Body of pancreas (tissue), 4 donors: ENCODE results near the gene NOXO1. TPM values are rescaled to one million over a fixed set of nuclear protein-coding genes. Genes with fewer than 3 reads are reported as not detected.
A peak's percentile ranks its signal among the peaks of the same experiment; 100 is the strongest.

Source experiments
- ATAC-seq: fragments of 150-250 bp; one replicate; pipeline ENCODE4 v1.9.1; 2016
- DNase-seq, 4 donors: peaks; one replicate each; pipeline ENCODE4 v3.0.0-alpha.2; 2019
- H3K27ac ChIP-seq, 4 donors: fragments of 200-600 bp; sonication (generic); 1 replicate in 3 of 4; 2 replicates in 1 of 4; pipeline versions ENCODE4 v1.5.1 to v1.6.1; 2016 to 2019; ENCODE audit warnings: mild to moderate bottlenecking in 1 of 4, mixed read lengths in 1 of 4, moderate library complexity in 1 of 4
- H3K27me3 ChIP-seq, 2 donors: fragments of 200-600 bp; sonication (generic); one replicate each; pipeline ENCODE4 v1.6.0; 2016; ENCODE audit warnings: mild to moderate bottlenecking in 1 of 2
- H3K36me3 ChIP-seq, 2 donors: fragments of 200-600 bp; sonication (generic); replicated peaks in 1 of 2; 2 replicates each; pipeline ENCODE4 v1.5.1; 2016; ENCODE audit warnings: low read depth in 2 of 2; ENCODE audit not compliant: insufficient read depth in 1 of 2
- H3K4me1 ChIP-seq: fragments of 200-600 bp; sonication (generic); one replicate; pipeline ENCODE4 v1.6.0; 2016
- H3K4me3 ChIP-seq, 2 donors: fragments of 200-600 bp; sonication (generic); 1 replicate in 1 of 2; 2 replicates in 1 of 2; pipeline ENCODE4 v1.5.1; 2016 to 2019
- H3K9me3 ChIP-seq, 3 donors: fragments of 200-600 bp; sonication (generic); 1 replicate in 2 of 3; 2 replicates in 1 of 3; pipeline ENCODE4 v1.5.1; 2016
- CTCF ChIP-seq, 7 experiments: fragments of 450-650 bp in 4 of 7; fragments of 200-600 bp in 3 of 7; sonication (generic) in 3 of 7; IDR thresholded peaks; one replicate each; pipeline ENCODE4 v1.5.1; 2016 to 2019; ENCODE audit warnings: antibody characterized with exemption in 7 of 7
- POLR2A ChIP-seq, 3 donors: fragments of 450-650 bp; IDR thresholded peaks; one replicate each; pipeline ENCODE4 v1.6.1; 2016; ENCODE audit warnings: antibody characterized with exemption in 3 of 3, mild to moderate bottlenecking in 2 of 3
- WGBS, 2 donors: methylation state at CpG; one replicate each; pipeline ENCODE4 v1.1.5; 2017; 5-methylcytosine and 5-hydroxymethylcytosine counted together
- intact Hi-C: fragments of 100-400 bp; cut with DNase I; formaldehyde crosslinking; loops from one replicate; pipeline ENCODE4 v1.15.1; 2023
- total RNA-seq, 2 donors: library from RNA; depleted of rRNA; stranded (reverse); fragments of >200 nt; gene quantifications; one replicate each; pipeline ENCODE4 v1.1.0, GENCODE V29; 2016

The NOXO1 gene
- total RNA-seq, 2 donors from 2014 or later = not detected

GRCh38 chr16:1990351-1991134, 9.3 kb upstream of the NOXO1 start:
- intact Hi-C loops = no loop called here
- Histone ChIP-seq H3K27me3 (peaks cover 0 to 19% of the 10 kb centered on the region in 2 donors), H3K4me3 (no peak overlapping the region), H3K27ac (no peak overlapping the region), H3K4me1 (peaks cover 36% of the 10 kb centered on the region), H3K36me3 (peaks cover 0 to 2% of the 10 kb centered on the region in 2 donors), H3K9me3 (no peaks in the 10 kb centered on the region)
- peak in 3 of 4 donors; percentile 53 to 76 (median 66) for DNase-seq
- TF ChIP-seq CTCF (IDR thresholded peaks at IDR 0.05) = no peak
- TF ChIP-seq POLR2A (IDR thresholded peaks at IDR 0.05) = no peak
- no peak for ATAC-seq
- 5 to 19% methylated on average over 8 to 50 of the region's 50 CpGs for WGBS, 2 donors

- H3K4me1 ChIP-seq = peaks cover 41% of the 10 kb centered on the region
- no peak overlapping the region for H3K4me3 ChIP-seq
- intact Hi-C loops = no loop called here
- H3K27me3 ChIP-seq = peaks cover 0 to 19% of the 10 kb centered on the region in 2 donors
- ATAC-seq (no peak), DNase-seq (no peak)
- H3K36me3 ChIP-seq = peaks cover 0 to 2% of the 10 kb centered on the region in 2 donors
- no peak overlapping the region for H3K27ac ChIP-seq
- TF ChIP-seq POLR2A (IDR thresholded peaks at IDR 0.05) = no peak
- TF ChIP-seq CTCF (IDR thresholded peaks at IDR 0.05) = no peak
- 1 to 2% methylated on average over 9 to 15 of the region's 25 CpGs for WGBS, 2 donors
- no peaks in the 10 kb centered on the region for H3K9me3 ChIP-seq
Observed at GRCh38 chr16:1990101-1990350, 8.8 kb upstream of the NOXO1 start.

- no peak for ATAC-seq
Observed at GRCh38 chr16:1989209-1990100, 8.2 kb upstream of the NOXO1 start, which contains the start of gene SYNGR3. Gene SYNGR3, plus strand, starts transcription at chr16:1989970. Its CDS starts 133 bp downstream, at chr16:1990103.

GRCh38 chr16:1987198-1987597, 5.9 kb upstream of the NOXO1 start:
- Histone ChIP-seq H3K4me3 (no peak overlapping the region), H3K4me1 (peaks cover 60% of the 10 kb centered on the region), H3K27ac (no peak overlapping the region), H3K27me3 (peaks cover 0 to 19% of the 10 kb centered on the region in 2 donors), H3K9me3 (no peaks in the 10 kb centered on the region), H3K36me3 (peaks cover 0 to 2% of the 10 kb centered on the region in 2 donors)
- DNase-seq = no peak
- no peak for ATAC-seq
- WGBS, 2 donors = 93 to 94% methylated on average over 10 of the region's 10 CpGs
- no peak for TF ChIP-seq CTCF (IDR thresholded peaks at IDR 0.05)
- no peak for TF ChIP-seq POLR2A (IDR thresholded peaks at IDR 0.05)
- intact Hi-C loops = no loop called here

More at GRCh38 chr16:1989209-1990100, 8.2 kb upstream of the NOXO1 start, which contains the start of gene SYNGR3:
- Histone ChIP-seq H3K9me3 (no peaks in the 10 kb centered on the region), H3K27ac (no peak within 1 kb of the TSS), H3K4me1 (peaks cover 46% of the 10 kb centered on the region), H3K27me3 (peaks cover 0 to 19% of the 10 kb centered on the region in 2 donors), H3K36me3 (peaks cover 0 to 2% of the 10 kb centered on the region in 2 donors), H3K4me3 (no peak within 1 kb of the TSS)
- peak in 1 of 4 donors; percentile 71 for DNase-seq
- intact Hi-C loops = no loop called here
- WGBS, 2 donors = 3 to 9% methylated on average over 10 to 64 of the region's 67 CpGs
- TF ChIP-seq CTCF (IDR thresholded peaks at IDR 0.05) (no peak), POLR2A (IDR thresholded peaks at IDR 0.05) (no peak)
